ENCODE measurements around the gene ATP5IF1. TPM values are rescaled to one million over a fixed set of nuclear protein-coding genes. Genes with fewer than 3 reads are reported as not detected.

Gene ATP5IF1
- polyA plus RNA-seq, 1 of the 3 experiments (the other 2 are of a cell fraction), result 594 TPM

- no peak overlapping the region for H3K4me2 ChIP-seq
- ChIA-PET CTCF (interaction anchor here (0.7 to 2.5 kb wide), 5 partner anchors 15 to 347 kb away, joined by 3 to 10 read pairs (median 3); no protein-coding TSS in a partner anchor), POLR2A (interaction anchor here (0.8 kb wide), 1 partner anchor 11 kb away, joined by 3 read pairs; no protein-coding TSS in a partner anchor)
- no peaks in the 10 kb centered on the region for H3K27me3 ChIP-seq (ENCODE audit: insufficient read depth)
- H3K9ac ChIP-seq, result no peak overlapping the region
- no peaks in the 10 kb centered on the region for H3K9me2 ChIP-seq
- peaks cover 50 to 57% of the 10 kb centered on the region in 2 experiments for H3K36me3 ChIP-seq (replicated peaks in 1 of 2; ENCODE audit: control insufficient read depth in 1 of 2, insufficient read depth in 2 of 2, low read length in 1 of 2)
- no peak overlapping the region for H3K27ac ChIP-seq (ENCODE audit: low read depth in 2 of 2, low read length in 1 of 2)
- 95% methylated on average over 4 of the region's 4 CpGs for WGBS (ENCODE audit: low lambda C conversion rate)
- no peak for TF ChIP-seq FOXM1 (IDR thresholded peaks at IDR 0.05; ENCODE audit: low read depth)
- no peak for TF ChIP-seq CHD2 (IDR thresholded peaks at IDR 0.05; ENCODE audit: low read length, partially characterized antibody)
- no peak for TF ChIP-seq TAF1 (IDR thresholded peaks at IDR 0.05; ENCODE audit: borderline replicate concordance, low read depth, low read length)
- TF ChIP-seq GATA2 (CRISPR knock-in tag; IDR thresholded peaks at IDR 0.05), result no peak
- TF ChIP-seq JUND (IDR thresholded peaks at IDR 0.05), result no peak
- TF ChIP-seq EP300 (IDR thresholded peaks at IDR 0.05; ENCODE audit: borderline replicate concordance in 1 of 2, low read depth in 1 of 2, low read length in 1 of 2), result no peak
- TF ChIP-seq FOXJ3 (CRISPR knock-in tag; IDR thresholded peaks at IDR 0.05), result no peak
- TF ChIP-seq NRF1 (IDR thresholded peaks at IDR 0.05; ENCODE audit: low read depth, low read length), result no peak
- no peak for TF ChIP-seq TCF12 (IDR thresholded peaks at IDR 0.05)
- no peak for TF ChIP-seq TEAD4 (IDR thresholded peaks at IDR 0.05; ENCODE audit: borderline replicate concordance, insufficient read depth)
- no peak for TF ChIP-seq USF1 (IDR thresholded peaks at IDR 0.05; ENCODE audit: borderline replicate concordance, low read depth)
- no peak for TF ChIP-seq IRF3 (IDR thresholded peaks at IDR 0.05; ENCODE audit: low read depth, low read length)
- H3K4me3 ChIP-seq (ENCODE audit: low read depth in 2 of 2, low read length in 1 of 2), result no peak overlapping the region
- H3K9me3 ChIP-seq, result no peaks in the 10 kb centered on the region
- no peak overlapping the region for H2AFZ ChIP-seq (ENCODE audit: low read depth)
- H4K20me1 ChIP-seq (ENCODE audit: insufficient read depth), result no peaks in the 10 kb centered on the region
- H3K4me1 ChIP-seq (ENCODE audit: control insufficient read depth in 1 of 2, insufficient read depth in 2 of 2, low read depth in 1 of 2, low read length in 1 of 2), result no peaks in the 10 kb centered on the region
- H3F3A ChIP-seq (replicated peaks; ENCODE audit: insufficient read depth), result peaks cover 15% of the 10 kb centered on the region
- no peak for DNase-seq
- H3K79me2 ChIP-seq (ENCODE audit: insufficient read depth), result no peaks in the 10 kb centered on the region
Observed at GRCh38 chr1:28205243-28205642, 30.7 kb upstream of the ATP5IF1 start.

- Histone ChIP-seq H3K4me3 (ENCODE audit: low read depth in 2 of 2, low read length in 1 of 2) (peak overlapping the region in 1 of 2 experiments; percentile 30; a peak in 1 of 4 replicates), H3K4me1 (ENCODE audit: control insufficient read depth in 1 of 2, insufficient read depth in 2 of 2, low read depth in 1 of 2, low read length in 1 of 2) (no peaks in the 10 kb centered on the region), H2AFZ (ENCODE audit: low read depth) (no peak overlapping the region), H3K9ac (no peak overlapping the region), H4K20me1 (ENCODE audit: insufficient read depth) (no peaks in the 10 kb centered on the region), H3K4me2 (no peak overlapping the region), H3K79me2 (ENCODE audit: insufficient read depth) (no peaks in the 10 kb centered on the region; the same call in 1 of the 2 replicates), H3K36me3 (replicated peaks in 1 of 2; ENCODE audit: control insufficient read depth in 1 of 2, insufficient read depth in 2 of 2, low read length in 1 of 2) (peaks cover 44 to 63% of the 10 kb centered on the region in 2 experiments), H3K9me3 (no peaks in the 10 kb centered on the region), H3K9me2 (no peaks in the 10 kb centered on the region), H3K27ac (ENCODE audit: low read depth in 2 of 2, low read length in 1 of 2) (no peak overlapping the region), H3F3A (replicated peaks; ENCODE audit: insufficient read depth) (peaks cover 22% of the 10 kb centered on the region), H3K27me3 (ENCODE audit: insufficient read depth) (no peaks in the 10 kb centered on the region)
- WGBS (ENCODE audit: low lambda C conversion rate), result 57% methylated on average over 4 of the region's 4 CpGs
- TF ChIP-seq RAD21 (IDR thresholded peaks at IDR 0.05; ENCODE audit: low read length), result peak; percentile 91
- peak; percentile 80 for TF ChIP-seq SMC3 (IDR thresholded peaks at IDR 0.05; ENCODE audit: low read depth, low read length)
- TF ChIP-seq PBX3 (IDR thresholded peaks at IDR 0.05), result no peak
- TF ChIP-seq CTCF (IDR thresholded peaks at IDR 0.05), result peak; percentile 80
- peak; percentile 59 for DNase-seq
- ChIA-PET CTCF (interaction anchor here (0.7 to 3.7 kb wide), 28 partner anchors 9 to 543 kb away, joined by 3 to 59 read pairs (median 4); partner anchors contain the start of gene EYA3), POLR2A (interaction anchor here (0.5 kb wide), 1 partner anchor 111 kb away, joined by 5 read pairs; no protein-coding TSS in a partner anchor)
Observed at GRCh38 chr1:28208818-28209441, 27.0 kb upstream of the ATP5IF1 start.

Data from SK-N-SH (cell line).